Activated CD4-positive, alpha-beta T cell treated with anti-CD3 and anti-CD28 coated beads, Interleukin-2, Interleukin-4, amounts not matched to agents 100 ng/mL and 50 ng/mL, durations not matched to agents 16 hours and 8 hours (primary cell): ENCODE data around the gene CACNA1D.
"Not testable (repeated sequence)": the region's sequence is repeated elsewhere in the genome, so short reads cannot be mapped to it uniquely, and the experiment has no call there.

Experiments
- DNase-seq: peaks from one replicate; pipeline ENCODE4 v3.0.0-alpha.2; 2020; ENCODE audit warnings: low spot score

Gene CACNA1D

GRCh38 chr3:53657651-53658050 lies 163.2 kb downstream of the CACNA1D start:
- DNase-seq = no peak

GRCh38 chr3:53658613-53659193 lies 164.3 kb downstream of the CACNA1D start:
- DNase-seq = no peak

GRCh38 chr3:53659996-53660395 lies 165.6 kb downstream of the CACNA1D start:
- no peak for DNase-seq

DNA sequence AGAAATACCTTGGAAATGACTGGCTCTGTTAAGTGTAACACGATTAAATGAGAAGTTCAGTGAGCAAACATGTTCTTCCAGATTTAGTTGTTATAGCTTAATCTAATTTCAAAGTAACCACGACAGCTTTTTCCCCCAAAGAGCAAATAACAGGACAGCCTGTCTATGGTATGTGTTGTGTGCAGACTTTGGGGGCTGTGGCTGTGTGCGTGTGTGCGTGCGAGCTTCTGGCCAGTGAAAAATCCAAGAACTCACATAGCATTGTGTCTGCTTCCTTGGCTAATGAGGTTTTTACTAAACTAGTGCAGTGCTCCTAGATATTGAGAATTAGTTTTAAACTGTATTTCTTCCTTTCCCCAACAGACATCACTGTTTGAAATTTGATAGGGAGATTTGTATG lies 167.1 kb downstream of the CACNA1D start:
- DNase-seq = no peak

DNA sequence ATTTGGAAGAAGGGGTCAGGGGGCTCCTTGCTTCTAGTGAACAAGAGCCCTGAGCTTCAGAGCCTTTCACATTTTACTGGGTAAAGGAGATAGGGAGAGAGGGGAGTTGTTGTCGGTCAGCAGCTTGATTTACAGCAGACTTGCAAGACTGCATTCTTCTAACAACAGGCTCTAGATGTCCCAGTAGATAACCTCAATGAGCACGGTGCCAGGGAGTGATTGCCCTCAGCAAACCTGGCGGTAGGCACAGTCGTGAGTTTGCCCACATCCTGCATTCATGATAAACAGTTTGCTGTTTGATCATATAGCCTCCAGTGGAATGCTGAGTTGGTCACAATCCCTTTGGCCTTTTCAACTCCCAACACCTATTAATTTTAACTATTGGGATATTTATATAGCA lies 170.4 kb downstream of the CACNA1D start:
- not testable (repeated sequence) for DNase-seq

- no peak for DNase-seq
Measured at GRCh38 chr3:53665608-53666425, 171.4 kb downstream of the CACNA1D start.

GRCh38 chr3:53668872-53669271 lies 174.5 kb downstream of the CACNA1D start:
- DNase-seq = peak; percentile 2

DNA sequence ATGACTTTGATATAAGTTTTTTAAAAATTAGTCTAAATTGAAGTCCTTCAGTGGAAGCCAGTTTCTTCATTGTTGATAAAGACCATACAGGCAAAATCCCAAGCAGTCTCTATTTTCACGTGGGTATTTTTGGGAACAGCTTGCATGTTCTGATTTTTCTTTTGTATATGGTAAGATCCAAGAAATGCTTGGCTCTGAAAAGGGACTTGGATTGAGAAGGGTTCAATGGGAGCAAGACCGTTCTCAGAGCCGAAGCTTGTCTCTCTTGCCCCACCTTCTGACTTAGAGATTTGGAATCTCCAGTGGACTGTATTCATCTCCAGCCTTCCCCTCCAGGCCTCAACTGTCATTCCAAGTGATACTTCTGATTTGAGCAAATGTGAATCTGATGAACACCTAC lies 176.3 kb downstream of the CACNA1D start:
- no peak for DNase-seq

- no peak for DNase-seq
Measured at GRCh38 chr3:53671192-53671960, 177.0 kb downstream of the CACNA1D start.

DNA sequence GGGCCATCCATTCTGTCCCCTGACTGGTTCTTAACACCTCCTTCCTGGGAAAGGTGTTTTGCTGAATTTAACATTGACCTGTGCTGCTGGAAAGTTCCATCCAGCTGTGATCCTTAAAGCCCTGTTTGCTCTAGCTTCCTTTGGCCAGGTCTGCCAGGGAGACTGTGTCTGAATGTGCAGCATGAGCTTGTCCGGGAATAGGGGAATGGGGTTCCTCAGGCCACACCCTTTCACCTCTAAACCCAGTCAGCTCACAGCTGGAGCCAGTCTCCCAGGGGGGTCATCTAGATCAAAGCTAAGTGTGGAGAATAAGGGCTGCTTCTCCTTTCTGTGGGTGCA lies 177.5 kb downstream of the CACNA1D start:
- no peak for DNase-seq

DNA sequence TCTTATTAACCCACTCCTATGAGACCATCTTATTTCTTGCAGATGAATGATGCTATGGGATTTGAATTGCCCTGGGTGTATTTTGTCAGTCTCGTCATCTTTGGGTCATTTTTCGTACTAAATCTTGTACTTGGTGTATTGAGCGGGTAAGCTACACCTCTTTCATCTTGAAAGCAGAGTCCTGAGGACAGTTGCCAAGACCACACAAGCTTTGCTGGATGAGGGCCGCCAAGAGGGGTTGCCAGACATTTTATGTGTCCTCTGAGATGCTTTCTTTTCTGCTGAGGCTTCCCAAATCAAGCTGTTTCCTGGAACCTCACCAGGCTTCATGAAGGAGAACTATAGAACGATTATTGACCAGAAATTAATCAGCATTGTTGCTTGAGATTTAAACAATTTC lies 178.6 kb downstream of the CACNA1D start:
- no peak for DNase-seq

- no peak for DNase-seq
Measured at GRCh38 chr3:53673722-53674350, 179.4 kb downstream of the CACNA1D start.

- no peak for DNase-seq
Measured at GRCh38 chr3:53674582-53674981, 180.2 kb downstream of the CACNA1D start.

GRCh38 chr3:53675022-53675697 lies 180.7 kb downstream of the CACNA1D start:
- no peak for DNase-seq

DNA sequence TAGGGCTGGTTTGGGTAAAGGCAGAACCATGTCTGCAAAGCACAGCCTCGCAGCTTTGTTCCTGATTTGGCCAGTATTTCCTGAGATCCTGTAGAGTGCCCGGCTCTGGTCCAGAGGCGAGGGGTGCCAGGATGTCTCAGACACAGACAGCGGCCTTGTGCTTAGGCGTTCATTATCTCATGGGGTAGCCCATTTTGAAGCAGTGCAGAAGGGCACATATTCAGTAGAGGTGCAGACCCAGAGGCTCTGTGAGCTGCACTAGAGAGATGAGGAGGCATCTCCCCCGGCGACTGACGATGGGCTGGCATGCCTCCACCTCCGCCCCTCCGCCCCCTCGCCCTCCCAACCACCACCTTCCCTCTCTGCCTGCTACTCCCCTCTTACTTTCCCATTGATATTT lies 181.5 kb downstream of the CACNA1D start:
- DNase-seq = no peak

DNA sequence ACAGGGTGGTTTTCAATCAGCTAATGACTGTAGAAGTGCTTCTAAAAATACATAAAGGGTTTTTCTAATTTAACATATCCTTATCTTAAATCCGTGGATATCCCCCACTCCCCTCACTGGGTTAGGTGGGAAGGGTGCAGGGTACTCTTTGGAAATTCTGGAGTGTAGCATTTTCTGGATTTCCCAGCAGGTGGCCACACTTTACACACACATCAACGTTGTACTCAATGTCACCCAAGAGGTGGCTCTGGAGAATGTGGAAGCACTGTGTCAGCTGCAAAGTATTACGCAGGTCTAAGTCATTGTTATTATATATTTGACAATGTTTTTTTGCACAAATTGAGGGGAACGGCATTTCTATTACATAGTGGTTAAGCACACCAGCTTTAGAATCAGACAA lies 183.0 kb downstream of the CACNA1D start:
- DNase-seq = peak; percentile 3

- DNase-seq = no peak
Measured at GRCh38 chr3:53680028-53680427, 185.6 kb downstream of the CACNA1D start.

GRCh38 chr3:53682807-53683206 lies 188.4 kb downstream of the CACNA1D start:
- DNase-seq = no peak

DNA sequence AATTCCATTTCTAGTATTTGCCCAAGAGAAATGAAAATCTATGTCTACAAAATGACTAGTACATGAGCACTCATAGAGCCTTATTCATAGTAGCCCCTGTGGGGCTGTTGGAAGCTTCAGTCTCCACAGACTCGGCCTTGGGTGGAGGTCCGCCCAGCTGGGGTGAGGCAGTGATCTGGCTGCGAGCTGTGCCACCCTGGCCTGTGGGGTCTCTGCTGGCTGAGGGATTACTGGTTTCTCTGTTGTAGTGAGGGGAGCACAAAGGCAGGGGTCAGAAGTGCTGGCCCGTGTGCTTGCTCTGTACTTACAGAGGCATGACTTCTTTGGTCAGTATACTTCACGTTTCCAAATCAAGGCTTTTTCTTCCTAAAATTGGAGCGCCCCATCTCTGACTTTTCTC lies 193.7 kb downstream of the CACNA1D start:
- no peak for DNase-seq

DNA sequence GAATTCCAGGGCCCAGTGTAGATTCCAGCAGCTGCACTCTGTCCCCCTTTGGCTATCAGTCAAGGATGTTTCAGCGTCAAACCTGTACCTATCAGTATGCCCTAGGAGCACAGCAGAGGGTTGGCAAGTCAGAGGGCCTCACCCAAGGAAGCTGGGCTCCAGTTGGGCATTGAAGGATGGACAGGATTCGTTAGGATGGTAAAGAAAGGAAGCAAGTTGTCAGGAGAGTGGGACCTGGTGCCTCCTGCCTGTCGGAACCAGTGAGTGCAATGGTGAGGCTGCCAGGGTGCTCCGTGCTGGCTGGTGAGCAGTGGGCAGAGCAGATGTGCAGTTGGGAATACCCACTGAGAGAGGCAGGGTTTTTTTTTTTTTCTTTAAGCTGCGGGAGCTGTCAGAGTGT lies 194.6 kb downstream of the CACNA1D start:
- DNase-seq = no peak

DNA sequence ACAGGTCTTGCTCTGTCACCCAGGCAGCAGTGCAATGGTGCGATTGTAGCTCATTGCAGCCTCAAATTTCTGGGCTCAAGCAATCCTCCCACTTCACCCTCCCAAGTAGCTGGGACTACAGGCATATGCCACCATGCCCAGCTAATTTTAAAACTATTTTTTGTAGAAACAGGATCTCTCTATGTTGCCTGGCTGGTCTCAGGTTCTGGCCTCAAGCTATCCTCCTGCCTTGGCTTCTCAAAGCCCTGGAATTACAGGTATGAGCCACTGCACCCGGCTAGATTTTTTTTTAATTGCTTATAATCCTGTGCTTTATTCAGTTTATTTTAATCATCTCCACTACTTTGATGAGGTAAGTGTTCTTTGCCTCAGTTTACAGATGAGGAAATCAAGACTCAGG lies 195.3 kb downstream of the CACNA1D start:
- no peak for DNase-seq

DNA sequence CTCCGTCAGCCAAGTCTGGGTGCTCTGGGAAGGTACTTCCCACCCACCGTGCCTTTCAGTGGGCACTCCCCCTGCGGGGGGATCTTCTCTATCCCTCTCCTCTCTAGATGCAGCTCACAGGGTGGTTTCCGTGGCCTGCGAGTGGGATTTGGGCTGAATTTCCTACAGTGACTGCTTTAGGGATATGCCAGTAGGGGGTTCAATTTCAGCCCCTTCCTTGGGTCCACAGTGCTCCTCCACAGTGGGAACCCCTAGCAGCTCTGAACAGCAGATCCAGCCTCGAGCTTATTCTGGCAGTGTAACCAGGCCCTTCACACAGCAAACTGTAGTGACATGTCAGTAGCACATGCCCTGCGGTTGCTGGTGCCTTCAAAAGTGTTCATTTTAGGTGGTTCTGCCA lies 196.1 kb downstream of the CACNA1D start:
- DNase-seq = no peak
